Activated T-cell treated with anti-CD3 and anti-CD28 coated beads for 1 hour (primary cell): ENCODE data around the gene BCR.

Source experiments
- DNase-seq: peaks from one replicate; pipeline ENCODE4 v3.0.0-alpha.2; 2020; ENCODE audit warnings: low read depth

The BCR gene

DNA sequence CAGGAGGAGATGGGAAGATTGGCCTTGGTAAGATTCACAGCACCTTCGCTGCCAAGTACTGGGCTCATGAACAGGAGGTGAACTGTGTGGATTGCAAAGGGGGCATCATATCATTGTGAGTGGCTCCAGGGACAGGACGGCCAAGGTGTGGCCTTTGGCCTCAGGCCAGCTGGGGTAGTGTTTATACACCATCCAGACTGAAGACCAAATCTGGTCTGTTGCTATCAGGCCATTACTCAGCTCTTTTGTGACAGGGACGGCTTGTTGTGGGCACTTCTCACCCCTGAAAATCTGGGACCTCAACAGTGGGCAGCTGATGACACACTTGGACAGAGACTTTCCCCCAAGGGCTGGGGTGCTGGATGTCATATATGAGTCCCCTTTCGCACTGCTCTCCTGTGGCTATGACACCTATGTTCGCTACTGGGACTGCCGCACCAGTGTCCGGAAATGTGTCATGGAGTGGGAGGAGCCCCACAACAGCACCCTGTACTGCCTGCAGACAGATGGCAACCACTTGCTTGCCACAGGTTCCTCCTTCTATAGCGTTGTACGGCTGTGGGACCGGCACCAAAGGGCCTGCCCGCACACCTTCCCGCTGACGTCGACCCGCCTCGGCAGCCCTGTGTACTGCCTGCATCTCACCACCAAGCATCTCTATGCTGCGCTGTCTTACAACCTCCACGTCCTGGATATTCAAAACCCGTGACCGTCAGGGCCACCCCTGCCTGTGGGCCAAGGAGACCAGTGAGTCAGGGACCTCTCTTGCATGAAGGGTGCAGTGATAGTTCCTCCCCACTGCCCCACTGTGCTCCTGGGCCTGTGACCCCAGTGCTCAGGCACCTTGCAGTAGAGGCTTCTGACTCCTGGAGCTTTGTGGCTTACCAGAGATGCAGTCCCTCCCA is 83.6 kb downstream of the BCR start:
- DNase-seq = no peak

DNA sequence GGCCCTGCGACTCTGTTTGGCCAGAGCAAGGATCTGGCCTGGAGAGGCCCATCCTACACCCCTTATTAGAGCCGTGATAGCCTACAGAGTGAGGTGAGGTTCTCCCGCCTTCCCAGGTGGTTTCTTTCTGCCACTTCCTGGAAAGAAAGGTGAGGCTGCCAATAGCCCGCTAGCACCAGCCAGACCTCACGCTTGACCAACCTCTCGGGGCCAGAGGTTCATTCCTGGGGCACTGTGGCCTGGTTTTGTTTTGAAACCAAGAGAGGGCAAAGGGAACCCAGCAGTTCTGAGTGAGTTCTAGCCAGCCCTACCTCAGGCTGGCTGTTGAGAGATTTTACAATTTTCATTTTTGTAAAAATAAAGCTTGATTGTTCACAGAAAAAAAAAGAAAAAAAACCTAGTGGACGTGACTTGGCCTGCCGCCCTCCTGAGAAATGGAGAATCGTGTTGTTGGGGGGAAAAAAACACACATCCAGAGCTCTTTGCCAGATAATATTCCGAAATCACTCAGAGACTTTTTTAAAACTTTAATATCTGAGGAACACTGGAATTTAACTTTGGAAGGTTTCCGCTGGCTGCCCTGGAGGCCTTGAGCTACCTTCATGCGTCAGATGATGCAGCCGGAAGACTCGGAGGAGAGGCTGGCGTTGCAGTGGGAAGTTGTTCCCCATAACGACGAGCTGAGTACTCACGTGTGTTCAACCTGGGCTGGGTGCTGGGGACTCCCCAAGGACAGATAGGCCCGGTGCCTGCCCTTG is 84.5 kb downstream of the BCR start:
- DNase-seq = no peak

DNA sequence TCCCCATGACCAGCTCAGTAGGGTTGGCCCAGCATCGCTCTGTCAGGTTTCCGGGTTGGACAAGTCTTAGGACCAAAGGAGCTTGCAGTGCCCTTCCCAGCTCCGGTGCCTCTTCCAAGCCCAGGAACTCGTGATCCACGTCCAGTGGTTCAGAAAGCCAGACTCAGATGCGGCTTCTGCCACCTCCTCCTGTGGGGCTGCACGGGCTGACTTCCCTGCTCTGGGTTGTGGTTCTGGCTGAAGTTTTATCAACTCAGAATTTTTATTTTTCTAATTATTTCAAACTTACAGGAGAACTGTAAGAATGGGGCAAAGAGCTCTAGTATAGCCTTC is 85.0 kb downstream of the BCR start:
- no peak for DNase-seq

DNA sequence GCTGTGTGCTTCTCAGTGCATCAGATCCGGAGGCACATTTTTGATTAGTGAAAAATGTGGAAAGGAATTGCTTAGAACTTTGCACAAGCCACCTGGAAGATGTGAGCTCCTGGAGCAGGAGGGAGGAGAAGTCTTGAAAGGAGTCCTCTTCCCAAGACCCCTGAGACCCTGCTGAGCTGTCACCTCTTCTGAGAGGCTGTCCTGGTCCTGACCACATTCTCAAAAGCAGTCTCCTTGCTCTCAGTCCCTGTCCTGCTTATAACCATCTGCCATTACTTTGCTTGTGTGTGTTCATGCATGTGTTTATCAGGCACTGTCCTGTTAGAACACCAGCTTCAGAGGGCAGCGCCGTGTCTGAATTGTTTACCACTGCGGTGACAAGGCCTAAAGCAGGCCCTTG is 86.5 kb downstream of the BCR start:
- DNase-seq = no peak

DNA sequence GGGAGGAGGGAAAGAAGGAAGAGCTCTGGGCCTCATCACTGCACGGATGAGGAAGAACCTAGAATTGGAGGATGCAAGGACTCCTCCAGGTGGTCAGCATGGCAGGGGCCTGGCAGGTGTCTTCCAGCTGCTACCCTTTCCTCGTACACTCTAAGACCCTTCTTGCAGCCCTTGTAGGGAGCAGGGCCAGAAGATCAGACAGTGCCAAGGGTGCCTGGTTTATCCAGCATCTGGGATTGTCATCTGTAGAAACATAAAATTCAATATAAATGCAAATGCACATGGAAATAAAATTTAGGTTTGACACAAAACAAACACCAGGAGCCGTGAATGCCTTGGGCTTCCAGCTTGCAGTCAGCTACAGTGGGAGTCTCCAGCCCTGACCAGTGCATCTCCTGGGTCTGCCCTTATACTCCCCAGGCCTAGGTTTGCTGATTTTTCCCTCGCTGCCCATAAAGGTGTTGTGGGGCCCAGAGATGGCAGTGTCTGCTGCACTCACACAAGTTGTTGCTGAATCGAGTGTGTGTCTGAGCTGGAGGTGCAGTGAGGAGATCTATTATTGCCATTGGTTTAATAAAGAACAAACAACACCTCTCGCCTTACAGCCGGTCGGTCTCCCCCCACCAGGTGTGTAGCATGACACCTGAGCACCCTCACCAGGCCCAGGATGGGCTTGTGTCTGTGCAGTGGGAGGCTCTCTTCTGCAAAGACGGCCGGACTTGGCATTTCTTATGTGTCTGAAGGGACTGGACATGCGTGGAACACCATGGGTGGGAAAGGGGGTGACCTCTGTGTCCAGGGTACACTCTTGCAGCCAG is 87.1 kb downstream of the BCR start:
- DNase-seq = no peak

DNA sequence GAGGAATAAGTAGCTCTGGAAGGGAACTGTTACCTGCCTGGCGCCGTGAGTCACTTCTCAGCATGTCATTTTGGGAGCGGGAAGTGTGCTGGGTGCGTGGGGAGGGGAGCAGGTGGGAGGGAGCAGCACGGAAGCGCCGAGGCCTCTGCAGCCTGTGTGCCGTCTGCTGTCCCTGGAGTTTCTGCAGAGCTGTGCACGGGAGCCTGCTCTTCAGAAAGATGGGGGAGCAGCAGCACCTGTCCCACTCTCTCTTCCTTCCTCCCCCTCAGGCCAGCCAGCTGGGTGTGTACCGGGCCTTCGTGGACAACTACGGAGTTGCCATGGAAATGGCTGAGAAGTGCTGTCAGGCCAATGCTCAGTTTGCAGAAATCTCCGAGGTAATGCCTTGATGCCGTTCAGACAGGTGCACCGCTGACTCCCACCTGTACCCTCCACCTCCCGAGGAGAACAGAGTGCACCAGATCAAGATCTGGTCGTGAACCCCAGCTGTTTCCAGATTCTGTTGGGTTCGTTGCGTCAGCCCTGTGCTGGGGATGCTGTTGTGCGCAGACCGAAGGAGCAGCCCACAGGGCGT is 87.9 kb downstream of the BCR start:
- no peak for DNase-seq

DNA sequence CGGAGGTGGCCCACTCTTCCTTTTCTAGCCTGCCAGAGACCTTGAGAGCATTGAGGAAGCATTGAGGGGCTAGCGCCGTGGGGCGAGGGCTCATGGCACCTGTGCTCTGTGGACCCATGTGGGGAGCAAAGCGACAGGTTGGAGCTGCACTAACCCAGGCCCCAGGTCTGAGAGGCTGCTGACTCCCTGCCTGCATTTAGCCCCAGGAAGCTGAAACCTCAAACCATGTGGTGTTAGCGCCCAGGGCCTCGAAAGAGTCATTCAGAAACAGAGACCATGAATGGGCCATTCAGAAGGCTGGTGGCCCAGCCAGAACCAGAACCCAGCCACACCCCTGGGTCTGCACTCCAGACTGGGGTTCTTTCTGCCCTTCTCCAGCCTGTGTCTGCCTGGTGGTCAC is 88.6 kb downstream of the BCR start:
- no peak for DNase-seq

DNA sequence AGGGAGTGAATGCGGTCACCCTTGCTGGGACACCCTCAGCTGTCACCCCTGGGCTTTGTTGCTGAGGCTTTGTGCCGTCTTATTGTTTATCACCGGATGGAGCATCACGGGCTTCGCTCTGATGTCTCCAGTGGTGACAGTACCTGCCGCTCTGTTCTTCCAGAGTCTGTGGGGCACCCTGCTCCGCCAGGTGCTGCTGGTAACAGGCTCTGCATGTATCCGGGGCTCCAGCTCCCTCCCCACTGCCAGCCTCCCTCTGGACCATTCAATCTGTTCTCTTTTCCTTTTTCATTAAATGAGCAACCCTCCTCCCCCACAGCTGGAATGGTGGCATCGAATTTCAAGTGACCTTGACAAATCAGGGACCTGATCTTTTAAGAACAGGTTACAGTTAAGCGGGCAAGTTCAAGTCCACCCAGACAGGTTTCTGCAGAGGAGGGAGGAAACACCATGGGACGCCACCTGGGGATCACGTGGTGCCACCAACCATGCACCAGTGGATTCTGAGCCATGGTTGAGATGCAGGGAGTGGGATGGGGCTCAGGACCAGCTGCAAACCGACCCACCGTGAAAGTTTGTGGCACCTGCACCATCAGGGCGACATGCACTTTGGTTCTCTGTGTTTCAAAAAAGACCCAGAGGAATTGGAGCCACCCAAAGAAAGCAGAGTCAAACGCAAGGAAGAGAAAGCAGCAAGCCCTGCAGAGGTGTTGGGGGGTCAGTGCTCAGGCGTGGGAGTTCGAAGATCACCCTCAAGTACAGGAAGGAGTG is 89.3 kb downstream of the BCR start:
- no peak for DNase-seq

DNA sequence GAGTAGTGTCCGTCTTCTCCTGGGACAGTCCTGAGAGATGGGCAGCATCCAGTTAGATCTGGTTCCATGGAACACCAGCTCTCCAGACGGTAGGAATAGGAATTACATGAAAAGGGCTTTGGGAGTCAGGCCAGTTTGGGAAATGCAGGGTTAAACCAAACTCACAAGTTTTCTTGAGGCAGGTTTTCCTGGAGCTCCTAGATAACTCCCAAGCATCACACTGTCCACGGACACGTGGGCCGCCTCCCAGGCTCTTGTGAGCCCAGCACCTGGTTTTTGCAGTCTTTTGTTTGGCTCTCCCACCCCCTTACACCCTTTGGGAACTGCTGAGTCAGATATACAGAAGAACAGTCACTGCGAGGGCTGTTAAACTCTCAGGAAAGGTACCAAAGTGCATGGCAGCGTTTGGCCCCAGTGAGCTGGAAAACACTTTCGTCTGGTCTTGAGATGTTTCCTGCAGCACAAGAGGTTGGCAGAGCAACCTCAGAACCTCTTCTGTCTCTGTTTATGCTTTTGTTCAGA is 90.0 kb downstream of the BCR start:
- DNase-seq = no peak

DNA sequence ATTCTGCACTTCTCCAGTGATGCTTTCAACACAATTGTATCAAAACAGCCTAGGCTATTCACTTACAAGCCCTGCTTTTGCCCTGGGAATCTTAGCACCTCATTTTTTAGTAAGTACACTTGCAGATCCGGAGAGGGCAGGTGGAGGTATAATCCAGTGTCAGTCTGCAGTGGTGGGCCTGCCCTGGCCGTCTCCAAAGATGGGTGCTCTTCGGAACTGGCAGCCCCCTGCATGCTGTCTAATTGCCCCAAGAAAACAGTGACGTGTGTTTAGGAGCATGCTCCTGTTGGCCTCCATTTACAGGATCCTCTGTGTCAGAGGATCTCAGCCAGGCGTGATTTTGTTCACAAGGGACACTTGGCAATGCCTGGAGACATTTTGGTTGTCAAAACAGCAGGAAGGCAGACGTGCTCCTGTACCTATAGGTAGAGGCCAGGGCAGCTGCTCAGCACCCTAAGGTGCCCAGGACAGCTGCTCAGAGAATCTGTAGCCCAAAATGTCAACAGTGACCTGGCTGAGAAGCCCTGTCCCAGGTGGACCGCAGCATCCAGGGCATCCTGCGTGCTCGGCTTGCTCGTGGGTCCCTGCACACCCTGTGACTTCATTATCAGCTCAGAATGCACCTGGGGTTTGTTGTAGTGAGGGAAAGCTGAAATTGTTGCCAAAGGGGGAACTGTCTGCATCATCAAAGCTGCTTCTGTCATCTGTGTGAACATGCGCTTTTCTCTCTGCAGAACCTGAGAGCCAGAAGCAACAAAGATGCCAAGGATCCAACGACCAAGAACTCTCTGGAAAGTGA is 90.7 kb downstream of the BCR start:
- DNase-seq = no peak

DNA sequence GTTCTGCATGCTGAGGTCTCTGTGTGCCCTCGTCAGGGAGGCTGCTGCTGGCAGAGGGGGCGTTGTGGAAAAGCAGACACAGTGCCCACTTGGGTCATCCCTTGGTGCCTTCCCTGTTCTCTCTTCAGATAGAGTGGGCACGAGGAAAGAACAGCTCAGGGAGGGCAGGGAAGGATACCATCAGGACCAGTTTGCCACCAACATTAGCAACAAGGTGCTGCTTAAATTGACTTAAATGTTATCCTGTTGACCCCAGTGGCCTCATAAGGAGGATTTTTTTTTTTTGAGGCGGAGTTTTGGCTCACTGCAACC is 91.2 kb downstream of the BCR start:
- no peak for DNase-seq

DNA sequence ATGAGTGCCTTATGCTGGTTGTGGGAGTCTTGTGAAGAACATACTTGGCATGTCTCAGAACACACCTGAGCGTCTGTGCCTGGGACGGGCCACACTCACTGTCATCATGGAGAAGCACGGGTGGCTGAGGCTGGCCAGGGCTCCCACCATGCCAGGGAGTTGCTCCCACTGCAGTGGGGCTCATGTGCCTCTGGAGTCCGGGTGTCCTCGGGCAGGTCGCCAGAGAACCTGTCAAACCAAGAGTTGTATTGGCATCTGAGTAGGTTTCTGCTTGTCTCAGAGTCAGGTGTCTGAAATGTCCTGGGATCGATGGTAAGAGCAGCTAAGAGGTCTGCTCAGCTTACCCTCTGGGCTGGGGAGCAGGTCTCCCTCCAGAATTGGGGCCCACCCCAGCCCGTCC is 92.1 kb downstream of the BCR start:
- DNase-seq = no peak

DNA sequence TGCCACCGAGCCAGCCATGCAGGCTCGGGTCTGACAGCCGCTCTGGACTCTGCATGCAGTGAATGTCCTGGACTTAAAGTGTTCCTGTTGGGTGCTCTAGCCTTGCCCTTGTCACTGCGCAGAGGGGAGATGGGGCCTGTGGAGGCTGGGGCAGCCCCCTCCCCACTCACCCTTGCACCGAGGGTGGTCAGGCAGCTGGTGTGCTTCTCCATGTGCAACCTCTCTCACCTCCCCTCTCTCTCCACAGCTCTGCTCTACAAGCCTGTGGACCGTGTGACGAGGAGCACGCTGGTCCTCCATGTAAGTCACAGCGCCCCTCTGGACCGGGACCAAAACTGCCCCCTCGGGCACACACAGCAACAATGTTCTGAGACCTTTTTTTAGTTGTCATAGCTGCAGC is 92.5 kb downstream of the BCR start:
- DNase-seq = no peak

DNA sequence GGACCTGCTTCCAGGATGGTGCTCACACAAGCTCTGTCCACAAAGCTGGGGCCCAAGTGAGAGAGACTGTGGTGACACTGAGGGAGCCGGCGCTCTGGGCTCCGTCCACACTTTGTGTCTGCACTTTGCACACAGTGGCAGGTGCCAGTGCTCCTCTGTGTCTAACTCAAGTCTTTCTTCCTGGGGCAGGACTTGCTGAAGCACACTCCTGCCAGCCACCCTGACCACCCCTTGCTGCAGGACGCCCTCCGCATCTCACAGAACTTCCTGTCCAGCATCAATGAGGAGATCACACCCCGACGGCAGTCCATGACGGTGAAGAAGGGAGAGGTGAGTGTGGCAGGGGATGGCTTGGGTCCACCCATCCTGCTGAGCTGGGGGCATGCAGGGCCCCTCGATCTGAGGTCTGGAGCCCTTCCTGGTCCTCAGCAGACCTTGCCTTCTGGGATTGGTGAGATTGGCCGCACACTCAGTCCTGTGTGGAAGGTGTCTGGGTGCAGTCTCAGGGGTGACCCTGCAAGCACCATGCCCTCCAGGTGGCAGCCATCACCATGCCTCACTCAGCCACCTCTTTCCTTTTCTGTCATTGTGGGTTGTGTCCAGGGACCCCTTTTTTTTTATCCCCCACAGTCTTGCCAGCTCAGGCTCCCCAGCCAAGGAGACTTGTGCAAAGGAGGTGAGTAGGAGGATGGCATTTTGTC is 93.3 kb downstream of the BCR start:
- no peak for DNase-seq

DNA sequence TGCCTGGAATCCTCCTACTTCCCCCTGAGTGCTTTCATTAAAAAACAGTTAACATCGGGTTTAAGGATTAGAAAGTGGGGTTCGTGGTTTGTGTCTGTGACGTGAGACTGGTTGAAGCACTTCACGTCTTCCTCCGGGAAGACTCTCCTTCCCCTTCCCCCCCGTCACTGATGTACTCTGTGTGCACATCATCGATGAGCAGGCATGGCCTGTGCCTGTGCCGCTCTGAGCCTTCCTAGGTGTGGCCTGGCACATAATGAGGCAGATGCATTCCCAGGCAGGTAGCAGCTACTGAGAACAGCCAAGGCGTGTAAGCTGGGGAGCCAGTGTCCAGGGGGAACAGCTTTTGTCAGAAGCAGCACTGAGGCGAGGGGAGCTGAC is 93.8 kb downstream of the BCR start:
- no peak for DNase-seq

DNA sequence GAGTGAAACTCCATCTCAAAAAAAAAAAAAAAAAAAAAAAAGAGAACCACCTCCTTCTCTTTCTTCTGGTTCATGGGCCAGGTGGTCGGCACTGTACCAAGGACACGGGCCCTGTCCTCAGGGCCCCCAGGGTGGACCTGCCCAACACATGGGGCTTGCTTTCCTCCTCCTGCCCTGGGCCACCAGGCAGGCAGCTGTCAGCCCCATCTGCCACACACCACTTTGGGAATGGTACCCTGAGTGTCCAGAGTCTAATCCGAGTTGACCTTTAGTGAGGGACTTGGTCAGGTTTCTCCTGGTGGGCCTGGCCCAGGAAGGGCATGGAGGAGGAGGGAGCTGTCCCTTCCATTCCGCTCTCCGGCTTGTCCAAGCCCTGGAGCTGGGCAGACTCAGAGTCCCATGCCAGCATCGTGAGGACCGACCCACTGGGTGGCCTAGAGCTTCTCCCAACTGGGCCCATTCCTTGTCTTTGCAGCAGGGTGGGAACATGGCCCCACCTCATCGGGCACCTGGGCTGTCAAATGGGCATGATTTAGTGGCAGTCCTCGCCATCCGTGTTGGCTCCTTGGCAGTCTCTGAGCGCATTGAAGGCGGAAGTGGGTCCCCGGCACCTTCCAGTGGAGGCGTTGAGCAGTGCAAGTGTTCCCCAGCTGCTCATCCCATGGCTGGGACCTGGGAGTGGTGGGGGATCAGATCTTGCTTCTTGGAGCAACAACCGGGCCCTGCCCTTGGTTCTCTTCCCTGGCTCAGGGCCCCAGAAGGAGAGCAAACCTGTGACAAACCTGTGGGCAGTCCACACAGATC is 94.8 kb downstream of the BCR start:
- no peak for DNase-seq

DNA sequence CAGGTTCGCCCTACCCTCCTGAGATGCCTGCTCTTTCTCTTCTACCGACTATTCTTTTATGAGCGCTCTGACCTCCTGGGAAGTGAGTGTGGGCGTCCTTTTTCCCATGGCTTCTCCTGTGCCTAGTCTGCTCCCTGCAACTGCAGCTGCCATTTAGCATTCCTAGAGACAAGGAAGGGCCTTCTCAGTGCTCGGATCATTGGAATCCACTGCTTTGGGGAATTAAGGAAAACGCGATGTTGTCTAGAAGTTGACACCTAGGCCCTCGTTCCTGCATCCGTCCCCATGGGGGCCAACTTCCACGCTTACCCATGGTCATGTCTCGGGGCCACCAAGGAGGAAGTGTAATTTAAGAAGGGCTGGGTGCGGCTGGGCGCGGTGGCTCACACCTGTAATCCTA is 95.4 kb downstream of the BCR start:
- no peak for DNase-seq

DNA sequence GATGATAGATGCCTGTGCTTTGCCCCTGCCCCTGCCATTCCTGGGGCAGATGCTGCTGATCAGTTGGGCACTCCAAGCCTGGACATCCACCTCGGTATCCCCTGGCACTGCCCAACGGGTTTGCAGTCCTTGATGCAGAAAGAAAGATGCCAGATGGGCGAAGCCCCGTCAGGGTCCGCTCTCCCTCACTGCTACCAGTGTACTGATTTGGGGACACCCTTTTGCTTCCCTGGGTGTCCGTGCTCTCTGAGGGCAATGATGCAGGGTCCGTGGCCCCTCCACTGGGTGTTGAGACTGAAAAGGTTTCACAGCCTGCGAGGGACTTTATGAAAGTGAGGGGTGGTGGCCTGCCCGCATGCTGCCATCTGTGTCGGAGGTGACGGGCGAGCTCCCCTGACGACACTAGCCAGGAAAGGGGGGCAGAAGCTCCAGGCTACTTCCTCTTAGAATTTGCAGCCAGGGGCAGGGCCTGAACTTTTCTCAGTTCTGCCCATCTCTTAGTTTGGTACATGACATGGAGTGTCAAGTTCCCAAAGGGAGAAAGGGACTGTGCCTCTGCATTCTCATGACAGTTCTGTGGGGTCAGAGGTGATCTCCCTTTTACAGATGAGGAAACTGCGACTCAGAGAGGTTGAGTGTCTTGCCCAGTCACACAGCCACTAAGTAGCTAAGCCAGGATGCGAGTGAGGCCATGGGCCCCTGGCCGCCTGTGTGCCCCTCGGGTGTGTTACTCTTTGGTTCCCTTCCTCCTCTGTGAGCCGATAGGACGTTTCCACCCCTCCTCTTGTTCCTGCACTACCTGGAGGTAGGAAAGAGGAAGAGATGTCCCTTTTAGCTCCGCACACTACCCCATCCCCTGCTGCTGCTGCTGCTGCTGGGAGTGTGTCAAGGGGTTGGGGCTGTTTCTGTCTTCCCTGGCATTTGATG is 96.6 kb downstream of the BCR start:
- no peak for DNase-seq
